Loucy (cell line): ENCODE measurements around the gene RAB31.

Experiments
- H2AFZ ChIP-seq: fragments of 200-600 bp; sonication (generic); 2 replicates; pipeline ENCODE4 v1.6.0; 2016; ENCODE audit warnings: antibody characterized with exemption, mild to moderate bottlenecking, low read length, moderate library complexity
- H3F3A ChIP-seq: fragments of 200-600 bp; 2 replicates; pipeline ENCODE4 v1.6.0; 2016; ENCODE audit warnings: antibody characterized with exemption, low read depth, mild to moderate bottlenecking
- H3K27me3 ChIP-seq: fragments of 200-600 bp; sonication (generic); 2 replicates; pipeline ENCODE4 v1.6.1; 2014; ENCODE audit warnings: low read length, mild to moderate bottlenecking; ENCODE audit not compliant: insufficient read depth, poor library complexity, severe bottlenecking
- H3K36me3 ChIP-seq: fragments of 200-600 bp; sonication (generic); 2 replicates; pipeline ENCODE4 v1.6.1; 2016; ENCODE audit warnings: low read length; ENCODE audit not compliant: insufficient read depth
- H3K4me1 ChIP-seq: fragments of 200-600 bp; sonication (generic); 2 replicates; pipeline ENCODE4 v1.5.1; 2014; ENCODE audit warnings: low read length, mild to moderate bottlenecking; ENCODE audit not compliant: insufficient read depth, poor library complexity, severe bottlenecking
- H3K4me2 ChIP-seq: fragments of 200-600 bp; sonication (generic); 2 replicates; pipeline ENCODE4 v1.6.0; 2014; ENCODE audit warnings: antibody characterized with exemption, low read length, low read depth, mild to moderate bottlenecking; ENCODE audit not compliant: poor library complexity, severe bottlenecking
- H3K4me3 ChIP-seq: fragments of 200-600 bp; sonication (generic); 2 replicates; pipeline ENCODE4 v1.5.1; 2014; ENCODE audit warnings: low read length, mild to moderate bottlenecking, mixed read lengths; ENCODE audit not compliant: poor library complexity, severe bottlenecking
- H3K79me2 ChIP-seq: fragments of 200-600 bp; sonication (generic); 2 replicates; pipeline ENCODE4 v1.6.1; 2014; ENCODE audit warnings: low read length; ENCODE audit not compliant: insufficient read depth
- H3K9ac ChIP-seq: fragments of 200-600 bp; sonication (generic); 2 replicates; pipeline ENCODE4 v1.6.0; 2014; ENCODE audit warnings: mild to moderate bottlenecking, low read depth, low read length, moderate library complexity; ENCODE audit not compliant: poor library complexity, severe bottlenecking
- H3K9me2 ChIP-seq: fragments of 200-600 bp; sonication (generic); replicated peaks from 2 replicates; pipeline ENCODE4 v1.6.1; 2016; ENCODE audit warnings: low read depth, low read length, mixed read lengths
- H3K9me3 ChIP-seq: fragments of 200-600 bp; sonication (generic); 2 replicates; pipeline ENCODE4 v1.6.1; 2014; ENCODE audit warnings: mild to moderate bottlenecking, antibody characterized with exemption, low read length, low read depth; ENCODE audit not compliant: insufficient read depth
- H4K20me1 ChIP-seq: fragments of 200-600 bp; sonication (generic); 2 replicates; pipeline ENCODE4 v1.6.0; 2014; ENCODE audit warnings: antibody characterized with exemption, low read length, mild to moderate bottlenecking; ENCODE audit not compliant: insufficient read depth, poor library complexity, severe bottlenecking
- CTCF ChIP-seq: fragments of 200-600 bp; sonication (generic); conservative IDR thresholded peaks from 2 replicates; pipeline ENCODE4 v1.5.1; 2014; ENCODE audit warnings: mild to moderate bottlenecking, antibody characterized with exemption, low read length
- EZH2phosphoT487 ChIP-seq: fragments of 200-600 bp; IDR thresholded peaks from 2 replicates; pipeline ENCODE4 v1.6.1; 2018; ENCODE audit warnings: antibody characterized with exemption, mild to moderate bottlenecking, moderate library complexity, borderline replicate concordance

The RAB31 gene

DNA sequence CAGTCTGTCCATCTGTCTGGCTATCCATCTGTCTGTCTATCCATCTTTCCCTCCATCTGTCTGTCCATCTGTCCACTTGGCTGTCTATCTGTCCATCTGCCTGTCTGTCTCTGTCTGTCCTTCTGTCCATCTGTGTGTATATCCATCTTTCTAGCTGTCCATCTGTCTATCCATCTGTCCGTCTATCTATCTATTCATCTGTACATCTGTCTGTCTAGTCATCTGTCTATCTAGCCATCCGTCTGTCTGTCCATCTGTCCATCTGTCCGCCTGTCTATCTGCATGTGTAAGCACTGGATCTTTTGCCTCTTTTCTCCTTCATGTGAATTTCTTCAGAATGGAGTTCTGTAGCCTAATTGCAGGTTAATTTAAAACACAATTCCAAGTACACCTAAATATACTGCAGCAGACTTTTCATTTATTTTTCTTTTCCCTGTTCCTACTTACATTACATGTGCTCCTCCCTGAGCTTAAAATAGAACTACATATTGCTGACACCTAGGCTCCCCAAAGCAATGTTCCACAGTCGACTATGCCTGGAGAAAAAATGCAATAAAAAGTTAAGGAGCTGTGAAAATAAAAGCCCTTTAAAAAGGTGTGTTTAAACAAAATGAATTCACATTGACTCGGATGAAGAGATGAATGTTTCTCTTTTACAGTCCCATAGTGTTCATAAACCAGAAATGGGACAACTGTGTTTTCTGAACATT, 140.2 kb downstream of the RAB31 start:
- TF ChIP-seq CTCF (no peak), EZH2phosphoT487 (no peak)
- H3K4me3 ChIP-seq, result no peak overlapping the region
- no peaks in the 10 kb centered on the region for H3K79me2 ChIP-seq
- no peaks in the 10 kb centered on the region for H3K9me2 ChIP-seq
- H3F3A ChIP-seq, result no peaks in the 10 kb centered on the region
- no peaks in the 10 kb centered on the region for H4K20me1 ChIP-seq
- no peak overlapping the region for H3K9ac ChIP-seq
- H3K27me3 ChIP-seq, result no peaks in the 10 kb centered on the region
- H3K36me3 ChIP-seq, result no peaks in the 10 kb centered on the region
- H2AFZ ChIP-seq, result no peak overlapping the region
- no peak overlapping the region for H3K4me2 ChIP-seq
- no peaks in the 10 kb centered on the region for H3K9me3 ChIP-seq
- peaks cover 8% of the 10 kb centered on the region for H3K4me1 ChIP-seq

GRCh38 chr18:9849407-9850283, 141.5 kb downstream of the RAB31 start:
- Histone ChIP-seq H3K4me3 (no peak overlapping the region), H3K9ac (no peak overlapping the region)
- no peak for TF ChIP-seq CTCF
- no peak for TF ChIP-seq EZH2phosphoT487

DNA sequence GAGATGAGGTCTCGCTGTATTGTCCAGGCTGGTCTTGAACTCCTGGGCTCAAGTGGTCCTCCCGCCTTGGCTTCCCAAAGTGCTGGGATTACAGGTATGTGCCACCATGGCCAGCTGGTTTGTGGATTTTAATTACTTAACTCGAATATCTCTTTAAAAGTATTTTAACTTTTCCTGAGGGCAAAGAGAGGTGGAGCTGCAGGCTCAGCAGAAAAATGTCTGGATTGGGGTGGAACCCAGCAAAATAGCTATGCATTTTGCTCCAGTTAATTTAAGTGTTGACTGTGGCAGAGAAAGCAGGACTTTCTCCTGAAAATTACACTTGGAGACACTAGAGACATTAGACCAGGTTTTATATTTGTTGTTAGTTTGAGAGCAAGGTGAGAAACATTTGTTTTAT, 142.2 kb downstream of the RAB31 start:
- Histone ChIP-seq H4K20me1 (no peaks in the 10 kb centered on the region), H2AFZ (no peak overlapping the region), H3K9me3 (no peaks in the 10 kb centered on the region), H3K4me1 (peaks cover 8% of the 10 kb centered on the region), H3K4me3 (no peak overlapping the region), H3K4me2 (no peak overlapping the region), H3K9ac (no peak overlapping the region), H3F3A (no peaks in the 10 kb centered on the region), H3K36me3 (no peaks in the 10 kb centered on the region), H3K9me2 (no peaks in the 10 kb centered on the region), H3K79me2 (no peaks in the 10 kb centered on the region), H3K27me3 (no peaks in the 10 kb centered on the region)
- TF ChIP-seq CTCF (no peak), EZH2phosphoT487 (no peak)

More at GRCh38 chr18:9849407-9850283, 141.5 kb downstream of the RAB31 start:
- Histone ChIP-seq H3K36me3 (no peaks in the 10 kb centered on the region), H3K9me3 (no peaks in the 10 kb centered on the region), H3F3A (no peaks in the 10 kb centered on the region), H3K79me2 (no peaks in the 10 kb centered on the region), H3K4me1 (peaks cover 8% of the 10 kb centered on the region), H4K20me1 (no peaks in the 10 kb centered on the region), H3K4me2 (no peak overlapping the region), H3K27me3 (no peaks in the 10 kb centered on the region), H3K9me2 (no peaks in the 10 kb centered on the region), H2AFZ (no peak overlapping the region)
